Gastrocnemius medialis (tissue), 4 donors: Measurements from ENCODE around the gene RNF14.

Source experiments
- CTCF ChIP-seq, 5 experiments: fragments of 450-650 bp in 3 of 5; fragments of 200-600 bp in 2 of 5; sonication (generic) in 2 of 5; IDR thresholded peaks in 4 of 5; conservative IDR thresholded peaks in 1 of 5; 1 replicate in 4 of 5; 2 replicates in 1 of 5; pipeline ENCODE4 v1.5.1; 2016 to 2019; ENCODE audit warnings: antibody characterized with exemption in 5 of 5, mild to moderate bottlenecking in 3 of 5, moderate library complexity in 3 of 5
- POLR2A ChIP-seq, 2 donors: fragments of 450-650 bp; IDR thresholded peaks; one replicate each; pipeline ENCODE4 v1.6.1; 2017; ENCODE audit warnings: antibody characterized with exemption in 2 of 2, mild to moderate bottlenecking in 2 of 2, moderate library complexity in 2 of 2

GRCh38 chr5:141935538-141935937 lies 33.4 kb upstream of the RNF14 start:
- no peak for TF ChIP-seq CTCF (IDR thresholded peaks at IDR 0.05 in 4 of 5, conservative IDR thresholded peaks at IDR 0.05 in 1 of 5)
- no peak for TF ChIP-seq POLR2A (IDR thresholded peaks at IDR 0.05)
